ENCODE results near the gene KCNH2.

Gene KCNH2

GRCh38 chr7:150962553-150963399 lies 15.3 kb downstream of the KCNH2 start:
- in situ Hi-C loops (cut with HindIII; ENCODE audit: low sequenced_read_pairs), result no loop called here

- in situ Hi-C loops (cut with HindIII; ENCODE audit: low sequenced_read_pairs), result no loop called here
Measured at GRCh38 chr7:150962290-150962552, 15.9 kb downstream of the KCNH2 start.

GRCh38 chr7:150961510-150962289 lies 16.4 kb downstream of the KCNH2 start:
- in situ Hi-C loops (cut with HindIII; ENCODE audit: low sequenced_read_pairs), result no loop called here

- in situ Hi-C loops (cut with HindIII; ENCODE audit: low sequenced_read_pairs), result no loop called here
Measured at GRCh38 chr7:150959739-150960734, 18.1 kb downstream of the KCNH2 start.

GRCh38 chr7:150959081-150959480 lies 19.0 kb downstream of the KCNH2 start:
- in situ Hi-C loops (cut with HindIII; ENCODE audit: low sequenced_read_pairs), result no loop called here

- in situ Hi-C loops (cut with HindIII; ENCODE audit: low sequenced_read_pairs), result no loop called here
Measured at GRCh38 chr7:150958597-150958996, 19.5 kb downstream of the KCNH2 start.

- in situ Hi-C loops (cut with HindIII; ENCODE audit: low sequenced_read_pairs), result no loop called here
Measured at GRCh38 chr7:150958062-150958552, 20.0 kb downstream of the KCNH2 start.

- in situ Hi-C loops (cut with HindIII; ENCODE audit: low sequenced_read_pairs), result no loop called here
Measured at GRCh38 chr7:150957133-150958020, 20.7 kb downstream of the KCNH2 start.

GRCh38 chr7:150956395-150957132 lies 21.6 kb downstream of the KCNH2 start:
- in situ Hi-C loops (cut with HindIII; ENCODE audit: low sequenced_read_pairs), result no loop called here

GRCh38 chr7:150955519-150956394 lies 22.4 kb downstream of the KCNH2 start:
- in situ Hi-C loops (cut with HindIII; ENCODE audit: low sequenced_read_pairs), result no loop called here

- in situ Hi-C loops (cut with HindIII; ENCODE audit: low sequenced_read_pairs), result no loop called here
Measured at GRCh38 chr7:150954986-150955518, 23.1 kb downstream of the KCNH2 start.

GRCh38 chr7:150954201-150954985 lies 23.7 kb downstream of the KCNH2 start:
- in situ Hi-C loops (cut with HindIII; ENCODE audit: low sequenced_read_pairs), result no loop called here

- in situ Hi-C loops (cut with HindIII; ENCODE audit: low sequenced_read_pairs), result no loop called here
Measured at GRCh38 chr7:150953061-150953997, 24.8 kb downstream of the KCNH2 start.

GRCh38 chr7:150952331-150953050 lies 25.6 kb downstream of the KCNH2 start:
- in situ Hi-C loops (cut with HindIII; ENCODE audit: low sequenced_read_pairs), result no loop called here

GRCh38 chr7:150951521-150951920 lies 26.6 kb downstream of the KCNH2 start:
- in situ Hi-C loops (cut with HindIII; ENCODE audit: low sequenced_read_pairs), result no loop called here

- in situ Hi-C loops (cut with HindIII; ENCODE audit: low sequenced_read_pairs), result no loop called here
Measured at GRCh38 chr7:150951181-150951520, 27.0 kb downstream of the KCNH2 start.

All from DLD1 (cell line).